ENCODE data around the gene TTLL7.

DNA sequence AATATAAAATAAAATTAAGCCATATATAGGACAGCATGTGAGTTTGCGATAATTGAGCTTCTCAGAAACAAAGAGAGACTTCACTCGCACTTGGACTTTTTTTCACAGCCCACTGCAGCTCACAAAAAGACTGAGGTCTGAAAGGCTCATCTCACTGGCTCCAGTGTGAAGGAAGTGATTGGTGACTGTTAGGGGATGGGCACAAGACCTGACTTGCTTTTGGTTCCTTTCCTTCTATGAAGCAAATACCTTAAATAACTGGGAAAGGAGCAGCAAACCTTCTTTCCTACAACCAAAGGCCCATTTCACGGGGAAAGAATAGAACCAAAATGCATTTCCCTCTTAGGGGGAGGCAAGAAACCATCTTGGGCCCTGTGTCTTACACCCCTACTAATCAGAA is 13.1 kb upstream of the TTLL7 start:
- TF ChIP-seq, protein P1, sequence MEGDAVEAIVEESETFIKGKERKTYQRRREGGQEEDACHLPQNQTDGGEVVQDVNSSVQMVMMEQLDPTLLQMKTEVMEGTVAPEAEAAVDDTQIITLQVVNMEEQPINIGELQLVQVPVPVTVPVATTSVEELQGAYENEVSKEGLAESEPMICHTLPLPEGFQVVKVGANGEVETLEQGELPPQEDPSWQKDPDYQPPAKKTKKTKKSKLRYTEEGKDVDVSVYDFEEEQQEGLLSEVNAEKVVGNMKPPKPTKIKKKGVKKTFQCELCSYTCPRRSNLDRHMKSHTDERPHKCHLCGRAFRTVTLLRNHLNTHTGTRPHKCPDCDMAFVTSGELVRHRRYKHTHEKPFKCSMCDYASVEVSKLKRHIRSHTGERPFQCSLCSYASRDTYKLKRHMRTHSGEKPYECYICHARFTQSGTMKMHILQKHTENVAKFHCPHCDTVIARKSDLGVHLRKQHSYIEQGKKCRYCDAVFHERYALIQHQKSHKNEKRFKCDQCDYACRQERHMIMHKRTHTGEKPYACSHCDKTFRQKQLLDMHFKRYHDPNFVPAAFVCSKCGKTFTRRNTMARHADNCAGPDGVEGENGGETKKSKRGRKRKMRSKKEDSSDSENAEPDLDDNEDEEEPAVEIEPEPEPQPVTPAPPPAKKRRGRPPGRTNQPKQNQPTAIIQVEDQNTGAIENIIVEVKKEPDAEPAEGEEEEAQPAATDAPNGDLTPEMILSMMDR (IDR thresholded peaks at IDR 0.05): no peak
- no peak for TF ChIP-seq EZH2 (IDR thresholded peaks at IDR 0.05; ENCODE audit: borderline replicate concordance, insufficient read depth, low read depth, low read length, poor library complexity, severe bottlenecking)

Data from B cell (primary cell).